HEK293T (cell line): ENCODE data around the gene PGBD5.

Experiments used
- CTCF ChIA-PET: fragments of 350-600 bp; formaldehyde crosslinking; extraction: SDS; loops from one replicate; lab custom pipeline; 2021; ENCODE audit warnings: antibody characterized with exemption, inconsistent platforms; lab: Yijun Ruan, JAX
- POLR2A ChIA-PET: fragments of 350-600 bp; formaldehyde crosslinking; extraction: SDS; loops from one replicate; lab custom pipeline; 2020; ENCODE audit warnings: antibody characterized with exemption, inconsistent platforms; lab: Yijun Ruan, JAX
- DNase-seq: peaks from one replicate; pipeline ENCODE4 v3.0.0; 2012; ENCODE audit warnings: mixed read lengths; ENCODE audit errors: extremely low spot score
- ARNT ChIP-seq: fragments of 450-650 bp; IDR thresholded peaks from 2 replicates; pipeline ENCODE4 v1.6.1; 2017; ENCODE audit warnings: mild to moderate bottlenecking
- BHLHE40 ChIP-seq: fragments of 450-650 bp; IDR thresholded peaks from 2 replicates; pipeline ENCODE4 v1.6.1; 2016; ENCODE audit warnings: mild to moderate bottlenecking, moderate library complexity, borderline replicate concordance
- CTBP1 ChIP-seq: fragments of 450-650 bp; IDR thresholded peaks from 2 replicates; pipeline ENCODE4 v1.6.1; 2016; ENCODE audit warnings: borderline replicate concordance
- ELF4 ChIP-seq: fragments of 450-650 bp; IDR thresholded peaks from 2 replicates; pipeline ENCODE4 v1.6.1; 2017; ENCODE audit warnings: antibody characterized with exemption
- FOXA1 ChIP-seq: fragments of 450-650 bp; IDR thresholded peaks from 2 replicates; pipeline ENCODE4 v1.6.1; 2016; ENCODE audit warnings: mild to moderate bottlenecking
- FOXK2 ChIP-seq: fragments of 450-650 bp; IDR thresholded peaks from 2 replicates; pipeline ENCODE4 v1.6.1; 2016; ENCODE audit warnings: mild to moderate bottlenecking
- FOXM1 ChIP-seq: fragments of 450-650 bp; IDR thresholded peaks from 2 replicates; pipeline ENCODE4 v1.6.1; 2017; ENCODE audit warnings: mild to moderate bottlenecking, borderline replicate concordance
- HDGF ChIP-seq: fragments of 450-650 bp; IDR thresholded peaks from 2 replicates; pipeline ENCODE4 v1.6.1; 2017; ENCODE audit warnings: antibody characterized with exemption, borderline replicate concordance
- L3MBTL2 ChIP-seq: fragments of 450-650 bp; conservative IDR thresholded peaks from 2 replicates; pipeline ENCODE4 v1.6.1; 2016; ENCODE audit warnings: mild to moderate bottlenecking
- LEF1 ChIP-seq: fragments of 450-650 bp; IDR thresholded peaks from 2 replicates; pipeline ENCODE4 v1.6.1; 2017; ENCODE audit warnings: mild to moderate bottlenecking, borderline replicate concordance
- NFRKB ChIP-seq: fragments of 450-650 bp; IDR thresholded peaks from 2 replicates; pipeline ENCODE4 v1.6.1; 2016; ENCODE audit warnings: mild to moderate bottlenecking, moderate library complexity
- PKNOX1 ChIP-seq: fragments of 450-650 bp; IDR thresholded peaks from 2 replicates; pipeline ENCODE4 v1.6.1; 2016
- SP1 ChIP-seq: fragments of 450-650 bp; IDR thresholded peaks from 2 replicates; pipeline ENCODE4 v1.6.1; 2017
- SUZ12 ChIP-seq: fragments of 450-650 bp; IDR thresholded peaks from 2 replicates; pipeline ENCODE4 v1.6.1; 2016; ENCODE audit warnings: mild to moderate bottlenecking
- TARDBP ChIP-seq: fragments of 450-650 bp; IDR thresholded peaks from 2 replicates; pipeline ENCODE4 v1.6.1; 2016
- ZNF384 ChIP-seq: fragments of 450-650 bp; IDR thresholded peaks from 2 replicates; pipeline ENCODE4 v1.6.1; 2016

PGBD5 gene

GRCh38 chr1:230392536-230392909 lies 33.6 kb downstream of the PGBD5 start:
- ChIA-PET CTCF (interaction anchor here (0.7 kb wide), 1 partner anchor 103 kb away, joined by 5 read pairs; no protein-coding TSS in a partner anchor), POLR2A (no interaction called here)
- TF ChIP-seq PKNOX1 (no peak), TARDBP (no peak), FOXK2 (no peak), BHLHE40 (no peak), L3MBTL2 (no peak), NFRKB (no peak), HDGF (no peak), ARNT (no peak), ELF4 (no peak), FOXA1 (no peak), FOXM1 (no peak), SP1 (no peak), LEF1 (no peak), ZNF384 (no peak), CTBP1 (no peak), SUZ12 (no peak)
- DNase-seq, result no peak

GRCh38 chr1:230391776-230392535 lies 34.2 kb downstream of the PGBD5 start:
- ChIA-PET POLR2A (no interaction called here), CTCF (interaction anchor here (0.7 kb wide), 1 partner anchor 103 kb away, joined by 5 read pairs; no protein-coding TSS in a partner anchor)
- TF ChIP-seq ELF4, result no peak
- no peak for TF ChIP-seq L3MBTL2
- no peak for TF ChIP-seq CTBP1
- no peak for TF ChIP-seq FOXA1
- no peak for TF ChIP-seq ZNF384
- TF ChIP-seq NFRKB, result no peak
- TF ChIP-seq SP1, result no peak
- TF ChIP-seq FOXM1, result no peak
- no peak for TF ChIP-seq ARNT
- TF ChIP-seq BHLHE40, result no peak
- no peak for TF ChIP-seq FOXK2
- no peak for TF ChIP-seq LEF1
- no peak for TF ChIP-seq SUZ12
- TF ChIP-seq TARDBP, result no peak
- TF ChIP-seq HDGF, result no peak
- TF ChIP-seq PKNOX1, result no peak
- DNase-seq, result no peak

- no peak for DNase-seq
- POLR2A ChIA-PET, result no interaction called here
- no peak for TF ChIP-seq LEF1
- CTCF ChIA-PET, result no interaction called here
These were observed 35.8 kb downstream of the PGBD5 start for GRCh38 chr1:230390371-230390770.

GRCh38 chr1:230387876-230388275 lies 38.3 kb downstream of the PGBD5 start:
- DNase-seq, result no peak
- TF ChIP-seq ARNT (no peak), ELF4 (no peak), NFRKB (no peak), FOXA1 (no peak), TARDBP (no peak)
- ChIA-PET POLR2A (no interaction called here), CTCF (no interaction called here)

- TF ChIP-seq FOXA1 (no peak), FOXM1 (no peak), FOXK2 (no peak), HDGF (no peak), SUZ12 (no peak), TARDBP (no peak), ZNF384 (no peak), L3MBTL2 (no peak), PKNOX1 (no peak), ARNT (no peak), NFRKB (no peak), LEF1 (no peak), BHLHE40 (no peak), ELF4 (no peak), SP1 (no peak), CTBP1 (no peak)
- POLR2A ChIA-PET, result no interaction called here
- no peak for DNase-seq
- CTCF ChIA-PET, result interaction anchor here (0.8 kb wide), 1 partner anchor 12 kb away, joined by 3 read pairs; no protein-coding TSS in a partner anchor
These were observed 38.8 kb downstream of the PGBD5 start for GRCh38 chr1:230387296-230387695.

GRCh38 chr1:230386637-230387262 lies 39.4 kb downstream of the PGBD5 start:
- TF ChIP-seq FOXK2 (no peak), TARDBP (no peak), ELF4 (no peak), LEF1 (no peak), HDGF (no peak), ARNT (no peak), CTBP1 (no peak), SP1 (no peak), SUZ12 (no peak), ZNF384 (no peak), BHLHE40 (no peak), L3MBTL2 (no peak), PKNOX1 (no peak), FOXM1 (no peak), NFRKB (no peak), FOXA1 (no peak)
- ChIA-PET POLR2A (no interaction called here), CTCF (interaction anchor here (0.8 kb wide), 1 partner anchor 12 kb away, joined by 3 read pairs; no protein-coding TSS in a partner anchor)
- DNase-seq, result no peak
